Stimulated activated CD8-positive, alpha-beta memory T cell treated with anti-CD3 and anti-CD28 coated beads, Interleukin-4, amount 100 ng/mL, for 24 hours (primary cell): ENCODE data around the gene LRRC8A.
"Not testable (repeated sequence)": the region's sequence is repeated elsewhere in the genome, so short reads cannot be mapped to it uniquely, and the experiment has no call there.

Experiments used
- DNase-seq: peaks from one replicate; pipeline ENCODE4 v3.0.0-alpha.2; 2020; ENCODE audit warnings: low read depth

Gene LRRC8A

DNA sequence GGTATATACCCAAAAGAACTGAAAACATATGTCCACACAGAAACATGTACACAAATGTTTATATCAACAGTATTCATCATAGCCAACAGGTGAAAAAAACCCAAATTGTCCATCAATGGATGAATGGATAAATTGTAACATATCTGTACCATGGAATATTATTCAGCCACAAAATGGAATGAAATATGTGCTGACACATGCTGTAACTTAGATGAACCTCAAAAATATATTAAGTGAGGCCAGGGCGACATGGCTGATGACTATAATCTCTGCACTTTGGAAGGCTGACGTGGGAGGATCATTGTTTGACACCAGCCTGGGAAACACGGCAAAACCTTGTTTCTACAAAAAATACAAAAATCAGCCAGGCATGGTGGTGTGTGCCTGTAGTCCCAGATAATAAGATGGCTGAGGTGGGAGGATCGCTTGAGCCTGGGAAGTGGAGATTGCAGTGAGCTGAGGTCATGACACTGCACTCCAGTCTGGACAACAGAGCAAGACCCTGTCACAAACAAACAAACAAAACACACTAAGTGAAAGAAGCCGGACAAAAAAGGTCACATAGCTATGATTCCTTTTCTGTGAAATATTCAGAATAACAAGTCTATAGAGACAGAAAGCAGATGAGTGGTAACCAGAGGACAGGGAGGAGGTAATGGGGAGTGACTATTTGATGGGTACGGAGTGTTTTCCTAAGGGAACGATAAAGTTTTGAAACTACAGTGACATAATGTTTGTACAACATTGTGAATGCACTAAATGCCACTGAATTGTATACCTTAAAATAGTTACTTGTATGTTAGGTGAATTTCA lies 11.6 kb upstream of the LRRC8A start:
- no peak for DNase-seq

- not testable (repeated sequence) for DNase-seq
Measured at GRCh38 chr9:128870941-128871265, 11.0 kb upstream of the LRRC8A start.

GRCh38 chr9:128877852-128878251 lies 4.1 kb upstream of the LRRC8A start:
- DNase-seq: no peak

GRCh38 chr9:128882677-128883603 lies 1.0 kb downstream of the LRRC8A start:
- DNase-seq: no peak

- DNase-seq: no peak
Measured at GRCh38 chr9:128884164-128884563, 2.2 kb downstream of the LRRC8A start.

DNA sequence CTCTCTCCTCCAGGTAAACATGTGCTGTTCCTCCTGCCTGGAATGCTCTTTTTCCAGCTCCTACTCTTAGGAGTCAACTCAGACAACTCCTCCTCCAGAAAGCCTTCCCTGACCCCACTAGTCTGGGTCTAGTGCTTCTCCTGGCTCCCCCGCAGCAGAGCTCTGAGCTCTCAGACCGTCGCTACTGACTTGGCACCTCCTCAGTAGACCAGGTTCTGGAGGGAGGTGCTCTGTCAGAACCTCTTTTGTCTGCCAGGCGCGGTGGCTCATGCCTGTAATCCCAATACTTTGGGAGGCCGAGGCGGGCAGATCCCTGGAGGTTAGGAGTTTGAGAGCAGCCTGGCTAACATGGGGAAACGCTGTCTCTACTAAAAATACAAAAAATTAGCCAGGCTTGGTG lies 3.4 kb downstream of the LRRC8A start:
- DNase-seq: no peak

- no peak for DNase-seq
Measured at GRCh38 chr9:128885798-128886197, 3.9 kb downstream of the LRRC8A start.

DNA sequence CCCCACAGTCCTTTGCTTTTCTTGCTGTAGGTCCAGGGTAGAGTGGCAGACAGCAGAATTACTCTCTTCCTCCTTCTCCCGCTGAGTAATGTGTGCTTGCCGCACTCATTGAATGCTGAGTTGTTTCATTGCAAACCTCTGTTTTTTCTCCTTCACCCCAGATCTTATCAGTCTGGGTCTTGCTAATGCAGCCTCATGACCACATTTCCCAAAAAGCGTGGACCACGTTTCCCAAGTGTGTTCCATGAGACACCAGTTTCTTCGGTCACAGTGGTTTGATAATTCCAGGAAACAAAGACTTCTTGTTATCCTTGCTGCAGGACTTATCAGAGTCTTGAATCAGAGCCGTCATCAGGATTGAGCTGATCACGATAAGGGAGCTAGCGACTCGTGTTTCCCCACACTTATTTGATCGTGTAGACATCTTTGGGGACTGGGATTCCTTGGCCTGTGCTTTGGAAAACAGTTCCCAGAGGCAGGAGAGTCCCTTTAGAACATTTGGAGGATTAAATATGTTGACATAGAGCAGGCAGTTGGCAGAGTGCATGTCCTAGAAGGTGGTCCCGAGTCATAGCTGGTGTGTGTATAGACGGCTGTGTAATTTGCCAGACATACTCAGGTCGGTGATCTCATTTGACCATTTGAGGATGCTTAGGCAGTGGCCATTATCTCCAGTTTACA lies 4.4 kb downstream of the LRRC8A start:
- no peak for DNase-seq

- DNase-seq: no peak
Measured at GRCh38 chr9:128887049-128887448, 5.1 kb downstream of the LRRC8A start.

GRCh38 chr9:128887914-128888350 lies 6.0 kb downstream of the LRRC8A start:
- DNase-seq: no peak

GRCh38 chr9:128891321-128892220 lies 9.6 kb downstream of the LRRC8A start:
- DNase-seq: no peak

DNA sequence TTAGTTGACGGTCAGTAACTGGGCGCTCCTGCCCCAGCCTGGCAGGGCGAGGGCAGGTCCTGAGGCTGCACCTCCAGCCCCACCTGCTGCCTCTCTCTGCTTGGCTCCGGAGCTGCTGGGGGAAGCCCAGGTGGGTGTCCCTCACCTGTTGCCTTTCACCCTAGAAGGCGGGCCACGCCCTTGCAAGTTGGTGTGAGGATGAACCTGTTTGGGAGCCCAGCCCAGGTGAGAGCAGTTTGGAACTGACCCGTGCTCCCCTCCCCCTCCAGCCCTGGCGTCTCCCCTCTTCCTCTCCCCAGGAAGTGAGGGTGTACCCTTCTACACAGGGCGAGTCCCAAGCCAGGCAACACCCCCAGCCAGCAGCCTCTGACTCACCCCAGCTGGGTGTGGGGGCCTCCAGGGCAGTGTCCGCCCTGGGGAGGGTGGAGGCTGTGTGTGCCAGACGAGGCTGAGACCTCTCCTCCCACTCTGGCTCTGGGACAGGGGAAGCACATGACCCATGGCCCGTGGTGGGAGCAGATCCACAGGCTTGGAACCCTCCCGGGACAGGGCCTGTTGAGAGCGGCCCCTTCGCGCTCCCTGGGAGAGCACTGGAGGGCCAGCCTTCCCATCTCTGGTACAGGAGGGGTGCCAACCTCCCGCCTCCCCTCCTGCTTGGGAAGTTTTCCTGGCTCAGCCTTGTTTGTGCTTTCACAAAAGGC lies 10.4 kb downstream of the LRRC8A start:
- no peak for DNase-seq

GRCh38 chr9:128893354-128893753 lies 11.4 kb downstream of the LRRC8A start:
- DNase-seq: no peak

DNA sequence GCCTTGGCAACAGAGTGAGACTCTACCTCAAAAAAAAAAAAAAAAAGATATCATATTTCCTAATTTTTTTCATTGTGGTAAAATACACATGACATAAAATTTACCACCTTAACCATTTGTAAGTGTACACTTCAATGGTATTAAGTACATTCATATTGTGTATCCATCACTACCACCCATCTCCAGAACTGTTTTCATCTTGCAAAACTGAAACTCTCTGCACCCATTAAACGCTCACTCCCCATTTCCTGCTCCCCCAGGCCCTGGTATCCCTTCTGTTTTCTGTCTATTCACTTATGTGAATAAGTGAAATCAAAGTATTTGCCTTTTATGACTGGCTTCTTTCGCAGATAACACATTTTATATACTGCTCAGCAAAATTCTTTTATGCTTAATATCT lies 12.8 kb downstream of the LRRC8A start:
- DNase-seq: no peak

DNA sequence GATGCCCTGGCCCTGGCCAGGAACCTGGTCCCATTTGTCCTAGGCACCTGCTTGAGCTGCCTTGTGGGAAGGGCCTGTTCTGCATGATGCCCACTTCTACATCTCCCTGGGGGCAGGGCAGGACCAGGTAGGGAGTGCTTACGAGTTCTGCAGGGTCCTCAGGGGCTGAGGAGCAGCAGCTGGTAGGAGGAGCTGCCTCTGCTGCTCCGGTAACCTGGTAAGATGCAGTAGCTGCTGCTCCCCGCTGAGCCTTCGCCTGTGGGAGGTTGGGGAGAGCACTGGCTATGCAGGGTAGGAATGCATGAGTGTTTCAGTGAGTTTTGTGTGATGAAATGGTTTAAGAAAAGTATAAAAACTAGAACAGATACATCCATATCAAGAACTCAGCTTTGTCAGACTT lies 13.6 kb downstream of the LRRC8A start:
- no peak for DNase-seq

- DNase-seq: no peak
Measured at GRCh38 chr9:128898382-128898781, 16.4 kb downstream of the LRRC8A start.

DNA sequence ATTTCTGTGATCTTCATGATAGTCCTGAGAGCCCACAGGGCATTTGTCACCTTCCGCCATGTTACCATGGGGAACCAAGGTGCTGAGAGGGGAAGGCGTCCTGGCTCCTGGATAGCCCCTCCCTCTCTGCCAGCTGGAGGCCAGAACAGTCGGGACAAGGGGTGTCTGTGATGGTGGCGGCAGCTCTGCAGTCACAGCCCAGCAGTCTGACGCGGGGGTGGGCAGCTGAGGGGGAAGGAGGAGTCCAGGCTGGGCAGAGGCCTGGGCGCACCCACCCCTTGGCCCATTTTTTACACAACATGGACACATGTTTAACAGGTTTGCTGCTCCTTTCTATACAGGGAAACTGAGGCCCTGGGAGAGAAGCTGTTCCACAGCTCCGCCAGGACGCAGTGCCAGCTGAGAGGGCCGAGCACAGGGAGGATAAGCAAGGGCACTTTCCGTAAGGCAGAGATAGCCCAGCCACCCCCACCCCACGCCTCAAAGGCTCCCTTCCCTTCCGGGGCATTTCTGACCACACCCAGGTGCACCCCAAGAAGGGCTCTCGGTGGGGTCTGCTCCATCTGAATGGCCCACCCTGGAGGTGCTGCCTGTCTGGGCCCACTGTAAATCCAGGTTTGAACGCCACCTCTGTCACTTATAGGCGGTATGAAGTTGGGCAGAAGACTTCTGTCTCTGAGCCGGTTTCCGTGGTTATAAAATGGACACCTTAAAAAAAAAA lies 17.1 kb downstream of the LRRC8A start:
- DNase-seq: no peak

DNA sequence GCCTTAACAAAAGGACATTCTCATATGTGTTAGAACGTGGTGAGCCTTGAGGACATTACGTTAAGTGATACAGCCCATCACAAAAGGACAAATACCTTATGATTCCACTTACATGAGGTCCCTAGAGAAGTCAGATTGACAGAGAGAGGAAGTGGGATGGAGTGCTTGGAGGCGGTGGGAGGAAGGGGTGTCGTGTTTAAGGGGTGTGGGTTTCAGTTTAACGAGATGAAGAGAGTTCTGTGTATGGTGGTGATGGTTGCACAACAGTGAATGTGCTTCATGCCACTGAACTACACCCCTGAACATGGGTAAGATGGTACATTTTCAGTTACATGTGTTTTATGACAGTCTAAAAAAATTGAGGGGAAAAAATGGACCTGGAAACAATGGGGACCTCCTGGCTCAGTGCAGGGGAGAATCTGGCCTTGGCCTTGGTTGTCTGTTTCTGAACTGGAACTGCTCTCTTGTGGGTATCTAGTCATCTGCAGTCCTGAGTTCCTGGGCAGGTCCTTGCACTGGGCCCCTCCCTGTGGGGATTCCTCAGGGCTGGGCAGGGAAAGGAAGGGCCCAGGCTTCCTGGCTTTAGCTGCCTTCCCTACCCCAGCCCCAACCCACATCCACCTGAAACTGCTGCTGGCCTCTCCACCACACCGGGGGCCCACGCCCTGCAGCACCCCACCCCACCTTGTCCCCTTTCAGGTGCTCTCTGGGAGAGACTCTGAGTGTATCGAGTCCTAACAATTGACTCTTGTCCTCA lies 17.8 kb downstream of the LRRC8A start:
- DNase-seq: no peak

GRCh38 chr9:128901379-128901778 lies 19.4 kb downstream of the LRRC8A start:
- DNase-seq: no peak

- no peak for DNase-seq
Measured at GRCh38 chr9:128901822-128902221, 19.9 kb downstream of the LRRC8A start.
